Duodenal mucosa (tissue), 2 donors: ENCODE data around the gene ZCCHC9.

Experiments used
- H3K27ac ChIP-seq: one replicate; pipeline ENCODE4 v1.7.0; 2013; ENCODE audit warnings: low read depth, low read length
- H3K27me3 ChIP-seq, 2 donors: one replicate each; pipeline ENCODE4 v1.7.0; 2013; ENCODE audit warnings: low read length in 2 of 2, control low read depth in 1 of 2; ENCODE audit not compliant: insufficient read depth in 2 of 2, control insufficient read depth in 1 of 2
- H3K36me3 ChIP-seq, 2 donors: one replicate each; pipeline ENCODE4 v1.7.0; 2013; ENCODE audit warnings: low read length in 2 of 2, control low read depth in 1 of 2; ENCODE audit not compliant: insufficient read depth in 2 of 2, control insufficient read depth in 1 of 2
- H3K4me1 ChIP-seq, 2 donors: one replicate each; pipeline ENCODE4 v1.7.0; 2013; ENCODE audit warnings: low read length in 2 of 2, control low read depth in 1 of 2; ENCODE audit not compliant: insufficient read depth in 2 of 2, control insufficient read depth in 1 of 2
- H3K4me3 ChIP-seq, 2 donors: one replicate each; pipeline ENCODE4 v1.7.0; 2013; ENCODE audit warnings: low read length in 2 of 2, low read depth in 1 of 2
- H3K9ac ChIP-seq, 2 donors: one replicate each; pipeline ENCODE4 v1.7.0; 2013; ENCODE audit warnings: low read length in 2 of 2, low read depth in 1 of 2
- H3K9me3 ChIP-seq, 2 donors: one replicate each; pipeline ENCODE4 v1.7.0; 2013; ENCODE audit warnings: low read length in 2 of 2, control low read depth in 1 of 2; ENCODE audit not compliant: control insufficient read depth in 1 of 2

The ZCCHC9 gene

GRCh38 chr5:81350507-81350906, 49.1 kb downstream of the ZCCHC9 start:
- Histone ChIP-seq H3K4me3 (no peak overlapping the region), H3K9me3 (no peaks in the 10 kb centered on the region), H3K9ac (no peak overlapping the region), H3K27ac (no peak overlapping the region), H3K4me1 (peaks cover 3 to 10% of the 10 kb centered on the region in 2 donors), H3K27me3 (no peaks in the 10 kb centered on the region), H3K36me3 (no peaks in the 10 kb centered on the region)

GRCh38 chr5:81353189-81353588, 51.8 kb downstream of the ZCCHC9 start:
- Histone ChIP-seq H3K9ac (no peak overlapping the region), H3K4me3 (peak overlapping the region; percentile 26 to 32), H3K27ac (no peak overlapping the region), H3K4me1 (peaks cover 3 to 10% of the 10 kb centered on the region in 2 donors), H3K36me3 (no peaks in the 10 kb centered on the region), H3K9me3 (no peaks in the 10 kb centered on the region), H3K27me3 (no peaks in the 10 kb centered on the region)

GRCh38 chr5:81354093-81354492, 52.7 kb downstream of the ZCCHC9 start:
- H3K36me3 ChIP-seq, result no peaks in the 10 kb centered on the region
- no peak overlapping the region for H3K4me3 ChIP-seq
- H3K9ac ChIP-seq, result no peak overlapping the region
- H3K9me3 ChIP-seq, result no peaks in the 10 kb centered on the region
- peaks cover 3 to 10% of the 10 kb centered on the region in 2 donors for H3K4me1 ChIP-seq
- H3K27ac ChIP-seq, result no peak overlapping the region
- no peaks in the 10 kb centered on the region for H3K27me3 ChIP-seq

- Histone ChIP-seq H3K36me3 (no peaks in the 10 kb centered on the region), H3K27me3 (no peaks in the 10 kb centered on the region), H3K4me1 (peaks cover 7 to 10% of the 10 kb centered on the region in 2 donors), H3K4me3 (no peak overlapping the region), H3K9me3 (no peaks in the 10 kb centered on the region), H3K9ac (no peak overlapping the region), H3K27ac (no peak overlapping the region)
Measured at GRCh38 chr5:81355291-81356251, 54.2 kb downstream of the ZCCHC9 start.

- Histone ChIP-seq H3K4me3 (no peak overlapping the region), H3K9me3 (no peaks in the 10 kb centered on the region), H3K36me3 (no peaks in the 10 kb centered on the region), H3K27ac (no peak overlapping the region), H3K27me3 (no peaks in the 10 kb centered on the region), H3K4me1 (peaks cover 4 to 10% of the 10 kb centered on the region in 2 donors), H3K9ac (no peak overlapping the region)
Measured at GRCh38 chr5:81359108-81359507, 57.7 kb downstream of the ZCCHC9 start.

GRCh38 chr5:81359881-81360280, 58.5 kb downstream of the ZCCHC9 start:
- no peaks in the 10 kb centered on the region for H3K27me3 ChIP-seq
- no peak overlapping the region for H3K4me3 ChIP-seq
- H3K9ac ChIP-seq, result no peak overlapping the region
- H3K27ac ChIP-seq, result no peak overlapping the region
- no peaks in the 10 kb centered on the region for H3K36me3 ChIP-seq
- peaks cover 4 to 8% of the 10 kb centered on the region in 2 donors for H3K4me1 ChIP-seq
- H3K9me3 ChIP-seq, result no peaks in the 10 kb centered on the region

GRCh38 chr5:81360640-81361039, 59.3 kb downstream of the ZCCHC9 start:
- Histone ChIP-seq H3K27ac (no peak overlapping the region), H3K9ac (no peak overlapping the region), H3K27me3 (no peaks in the 10 kb centered on the region), H3K4me3 (no peak overlapping the region), H3K4me1 (peaks cover 4 to 8% of the 10 kb centered on the region in 2 donors), H3K36me3 (no peaks in the 10 kb centered on the region), H3K9me3 (no peaks in the 10 kb centered on the region)

- Histone ChIP-seq H3K9ac (no peak overlapping the region), H3K27me3 (no peaks in the 10 kb centered on the region), H3K4me3 (no peak overlapping the region), H3K9me3 (no peaks in the 10 kb centered on the region), H3K36me3 (no peaks in the 10 kb centered on the region), H3K4me1 (peaks cover 4 to 8% of the 10 kb centered on the region in 2 donors), H3K27ac (no peak overlapping the region)
Measured at GRCh38 chr5:81361600-81361999, 60.2 kb downstream of the ZCCHC9 start.
